Ramos (cell line): ENCODE results near the gene YY1.
"Not testable (repeated sequence)": the region's sequence is repeated elsewhere in the genome, so short reads cannot be mapped to it uniquely, and the experiment has no call there.

Experiments
- in situ Hi-C: fragments of 300-500 bp; cut with MboI; formaldehyde crosslinking; loops from one replicate; pipeline ENCODE4 v1.14.3; 2022; ENCODE audit warnings: low sequenced_read_pairs; ENCODE audit not compliant: unreplicated experiment

Gene YY1

GRCh38 chr14:100292776-100293461 lies 54.0 kb downstream of the YY1 start:
- in situ Hi-C loops: no loop called here

GRCh38 chr14:100293497-100294212 lies 54.7 kb downstream of the YY1 start:
- in situ Hi-C loops: no loop called here

- in situ Hi-C loops: no loop called here
Observed at GRCh38 chr14:100294213-100294962, 55.4 kb downstream of the YY1 start.

GRCh38 chr14:100294963-100295330 lies 56.0 kb downstream of the YY1 start:
- in situ Hi-C loops: no loop called here

- in situ Hi-C loops: no loop called here
Observed at GRCh38 chr14:100295376-100296105, 56.6 kb downstream of the YY1 start.

- in situ Hi-C loops: no loop called here
Observed at GRCh38 chr14:100296106-100296651, 57.2 kb downstream of the YY1 start.

GRCh38 chr14:100296729-100297128 lies 57.8 kb downstream of the YY1 start:
- in situ Hi-C loops: not testable (repeated sequence)

GRCh38 chr14:100297320-100298300 lies 58.7 kb downstream of the YY1 start:
- in situ Hi-C loops: no loop called here

- in situ Hi-C loops: no loop called here
Observed at GRCh38 chr14:100298551-100299237, 59.8 kb downstream of the YY1 start.

GRCh38 chr14:100299238-100299560 lies 60.3 kb downstream of the YY1 start:
- in situ Hi-C loops: no loop called here

GRCh38 chr14:100302616-100303015 lies 63.7 kb downstream of the YY1 start:
- in situ Hi-C loops: no loop called here

- in situ Hi-C loops: no loop called here
Observed at GRCh38 chr14:100303179-100303578, 64.2 kb downstream of the YY1 start.

- in situ Hi-C loops: no loop called here
Observed at GRCh38 chr14:100303925-100304324, 65.0 kb downstream of the YY1 start.

GRCh38 chr14:100304825-100305323 lies 65.9 kb downstream of the YY1 start:
- in situ Hi-C loops: no loop called here

- in situ Hi-C loops: no loop called here
Observed at GRCh38 chr14:100305324-100306100, 66.6 kb downstream of the YY1 start.

GRCh38 chr14:100306101-100306997 lies 67.4 kb downstream of the YY1 start, which contains the start of gene SLC25A29:
Gene SLC25A29 (minus strand): TSS chr14:100306444. CDS start chr14:100306232, 212 bp downstream.
- in situ Hi-C loops: no loop called here
